Activated CD4-positive, alpha-beta T cell treated with anti-CD3 and anti-CD28 coated beads for 1 hour (primary cell): ENCODE measurements around the gene ARNT2.

Experiments used
- DNase-seq: peaks from one replicate; pipeline ENCODE4 v3.0.0-alpha.2; 2020

Gene ARNT2

DNA sequence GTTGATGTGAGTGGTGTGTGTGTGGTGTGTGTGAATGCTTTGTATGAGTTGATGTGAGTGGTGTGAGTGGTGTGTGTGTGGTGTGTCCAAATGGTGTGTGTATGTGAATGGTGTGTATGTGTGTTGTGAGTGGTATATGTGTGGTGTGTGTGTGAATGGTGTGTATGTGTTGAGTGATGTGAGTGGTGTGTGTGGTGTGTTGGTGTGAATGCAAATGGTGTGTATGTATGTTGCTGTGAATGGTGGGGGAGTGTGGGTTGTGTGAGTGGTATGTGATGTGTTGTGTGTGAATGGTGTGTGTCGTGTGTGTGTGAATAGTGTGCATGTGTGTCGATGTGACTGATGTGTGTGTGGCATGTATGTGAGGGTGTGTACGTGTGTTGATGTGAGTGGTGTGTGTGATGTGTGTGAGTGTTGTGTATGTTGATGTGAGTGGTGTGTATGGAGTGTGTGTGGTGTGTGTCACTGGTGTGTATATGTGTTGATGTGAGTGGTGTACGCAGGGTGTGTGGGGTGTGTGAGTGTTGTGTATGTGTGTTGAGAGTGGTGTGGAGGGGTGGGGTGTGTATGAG lies 40.6 kb downstream of the ARNT2 start:
- no peak for DNase-seq

DNA sequence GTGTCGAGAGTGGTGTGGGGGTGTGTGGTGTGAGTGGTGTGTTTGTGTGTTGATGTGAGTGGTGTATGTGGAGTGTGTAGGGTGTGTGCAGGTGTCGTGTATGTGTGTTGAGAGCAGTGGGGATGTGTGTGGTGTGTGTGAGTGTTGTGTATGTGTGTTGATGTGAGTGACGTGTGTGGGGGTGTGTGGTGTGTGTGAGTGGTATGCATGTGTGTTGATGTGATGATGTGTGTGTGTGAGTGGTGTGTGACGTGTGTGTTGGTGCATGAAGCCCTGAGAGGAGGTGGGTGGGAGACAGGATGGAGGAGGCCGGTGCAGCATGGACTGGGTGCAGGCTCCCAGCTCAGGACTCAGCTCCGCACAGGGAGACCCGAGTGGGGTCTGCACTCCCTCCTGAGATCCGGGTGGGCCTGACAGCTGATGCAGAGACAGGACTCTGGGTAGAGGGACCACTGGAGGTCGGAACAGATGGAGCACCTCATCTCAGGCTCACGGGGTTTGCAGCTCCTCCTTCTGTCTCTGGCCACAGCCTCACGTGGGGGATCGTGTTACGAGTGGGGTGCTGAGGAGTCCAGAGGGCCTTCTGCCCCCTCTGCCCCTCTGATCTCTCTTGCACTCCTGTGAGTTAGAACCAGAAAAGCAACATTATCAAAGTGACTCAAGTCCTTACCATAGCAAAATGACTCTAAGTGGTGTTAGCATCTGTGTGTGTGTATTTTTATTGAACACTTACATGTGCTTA lies 41.3 kb downstream of the ARNT2 start:
- DNase-seq, result no peak

DNA sequence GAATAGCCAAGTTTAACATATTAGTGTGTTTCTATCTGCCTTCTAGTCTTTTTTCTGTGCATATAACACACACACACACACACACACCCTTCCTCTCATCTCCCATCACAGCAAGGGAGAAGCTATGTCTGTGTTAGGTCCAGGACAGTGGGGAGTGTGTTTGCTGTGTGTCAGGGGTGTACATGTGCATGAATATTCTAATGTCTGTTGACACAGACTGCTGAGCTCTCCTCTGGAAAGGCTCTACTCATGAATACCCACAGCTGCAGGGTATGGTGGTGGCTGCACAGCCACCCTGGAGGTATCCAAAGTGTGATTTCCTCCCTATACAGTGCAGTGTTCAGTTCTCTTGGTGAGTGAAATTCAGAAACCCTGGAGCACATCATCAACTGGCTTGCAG lies 42.9 kb downstream of the ARNT2 start:
- no peak for DNase-seq

DNA sequence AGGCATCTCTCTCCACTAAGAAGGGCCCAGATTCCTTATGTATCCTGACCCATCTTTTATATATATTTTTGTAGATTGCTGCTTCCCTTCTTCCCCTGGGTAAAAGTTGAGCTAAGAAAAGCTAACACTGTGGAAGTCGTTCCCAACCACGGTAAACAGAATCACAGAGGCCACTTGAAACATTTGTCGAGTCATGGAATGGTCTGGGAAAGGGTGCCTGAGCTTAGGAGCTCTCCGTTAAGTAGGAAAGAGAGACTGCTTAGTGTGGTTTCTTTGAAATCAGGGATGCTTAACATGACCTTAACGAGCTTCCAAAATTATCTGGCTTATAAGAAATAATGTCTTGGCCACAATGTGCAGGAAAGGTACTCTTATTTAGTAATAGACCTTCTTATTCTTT lies 45.6 kb downstream of the ARNT2 start:
- no peak for DNase-seq

DNA sequence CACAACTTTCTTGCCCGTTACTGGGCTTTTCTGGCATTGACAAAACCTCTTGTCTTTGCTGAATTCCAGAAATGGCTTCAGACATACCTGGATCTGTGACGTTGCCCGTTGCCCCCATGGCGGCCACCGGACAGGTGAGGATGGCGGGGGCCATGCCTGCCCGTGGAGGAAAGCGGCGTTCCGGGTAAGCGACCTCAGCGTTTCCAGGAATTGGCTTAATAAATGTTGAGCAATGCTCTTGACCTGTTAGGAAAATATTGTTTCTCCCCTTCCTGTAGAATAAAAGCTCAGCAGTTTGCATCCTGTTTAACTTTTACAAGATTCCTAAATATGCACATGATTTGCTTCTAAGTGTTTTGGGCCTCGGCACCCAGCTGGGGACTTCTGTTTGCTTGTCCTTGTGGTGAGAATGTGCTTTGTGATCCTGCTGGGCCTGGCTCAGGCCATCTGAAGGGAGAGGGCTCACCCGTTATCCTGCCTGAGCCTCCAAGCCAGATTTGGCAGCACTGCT lies 46.7 kb downstream of the ARNT2 start:
- DNase-seq, result no peak

DNA sequence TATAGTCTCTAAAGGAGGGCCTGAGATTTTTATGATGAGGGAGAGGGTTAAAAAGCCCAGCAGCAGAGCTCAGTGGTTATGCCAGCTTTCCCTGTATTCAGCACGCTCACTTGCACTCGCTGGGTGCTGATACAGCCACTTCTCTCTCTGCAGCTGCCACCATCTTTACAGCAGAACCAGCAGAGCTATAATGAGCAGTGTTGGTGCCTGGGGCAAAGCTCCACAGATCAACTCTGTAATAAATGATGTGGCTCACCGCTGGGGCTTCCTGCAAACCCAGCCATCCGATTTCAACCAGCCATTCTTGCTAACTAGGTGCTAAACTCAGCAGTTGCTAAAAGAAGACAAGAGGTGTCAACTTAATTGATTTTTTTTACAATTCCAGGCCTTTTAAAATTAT lies 48.0 kb downstream of the ARNT2 start:
- no peak for DNase-seq

DNA sequence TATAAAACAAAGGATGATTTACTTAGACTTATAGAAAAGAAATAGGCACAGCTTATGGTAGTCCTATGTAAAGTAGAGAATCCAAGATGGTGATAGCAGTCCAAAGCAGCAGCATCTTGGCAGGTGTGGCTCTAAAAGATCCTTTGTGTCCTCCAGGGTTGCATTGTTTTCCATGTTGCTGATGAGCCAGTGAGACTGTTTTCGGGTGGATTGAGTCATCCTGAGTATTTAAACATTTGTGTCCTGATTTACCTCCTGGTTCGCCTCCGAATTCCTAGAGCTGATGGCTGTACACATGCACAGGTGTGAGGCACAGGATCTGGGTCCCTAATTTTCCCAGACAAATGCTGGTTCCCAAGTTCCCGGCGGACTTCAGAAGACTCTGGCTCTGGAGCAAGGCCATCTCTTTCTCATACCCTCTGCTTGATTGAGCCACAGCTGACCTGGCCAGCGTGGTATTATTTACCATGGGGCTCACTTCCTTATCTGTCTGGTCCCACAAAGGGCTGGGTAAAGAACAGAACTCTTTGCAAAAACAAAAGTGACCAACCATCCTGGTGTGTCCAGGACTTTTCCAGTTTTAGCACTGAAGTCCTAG lies 51.0 kb downstream of the ARNT2 start:
- DNase-seq, result no peak

DNA sequence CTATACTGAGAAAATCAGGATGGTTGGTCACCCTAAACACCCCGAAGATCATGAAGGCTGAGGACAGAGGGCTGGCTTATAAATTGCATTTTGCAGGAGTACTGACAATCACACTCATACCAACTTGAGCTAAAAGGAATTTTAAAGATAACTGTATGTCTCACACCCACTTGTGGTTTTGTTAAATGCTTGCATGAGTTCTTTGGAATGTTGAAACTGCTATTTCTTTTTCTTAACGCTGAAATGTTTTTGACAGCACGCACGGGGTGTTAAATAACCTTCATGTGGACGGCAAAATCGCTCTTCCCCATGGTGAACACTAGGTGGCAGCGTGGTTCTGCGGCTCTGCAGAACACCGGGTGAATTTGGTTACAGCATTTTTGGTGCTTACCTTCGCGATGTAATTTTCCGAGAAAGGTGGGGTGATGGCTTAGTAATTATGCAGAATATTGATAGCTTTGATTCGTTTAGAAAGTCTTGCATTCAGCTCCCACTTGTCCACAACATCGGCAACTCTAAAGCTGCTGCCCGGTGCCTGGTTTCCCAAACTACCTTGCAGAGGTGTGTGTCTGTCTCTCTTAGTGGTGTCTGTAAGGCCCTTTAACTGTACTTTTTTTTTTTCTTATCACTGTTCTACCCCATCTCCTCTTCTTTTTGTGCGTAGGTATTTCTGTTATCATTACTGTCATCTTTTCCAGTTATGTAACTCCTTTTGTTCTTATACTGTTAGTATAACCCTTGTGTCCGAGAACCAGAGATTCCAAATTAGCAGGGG lies 51.7 kb downstream of the ARNT2 start:
- DNase-seq, result peak; percentile 32

DNA sequence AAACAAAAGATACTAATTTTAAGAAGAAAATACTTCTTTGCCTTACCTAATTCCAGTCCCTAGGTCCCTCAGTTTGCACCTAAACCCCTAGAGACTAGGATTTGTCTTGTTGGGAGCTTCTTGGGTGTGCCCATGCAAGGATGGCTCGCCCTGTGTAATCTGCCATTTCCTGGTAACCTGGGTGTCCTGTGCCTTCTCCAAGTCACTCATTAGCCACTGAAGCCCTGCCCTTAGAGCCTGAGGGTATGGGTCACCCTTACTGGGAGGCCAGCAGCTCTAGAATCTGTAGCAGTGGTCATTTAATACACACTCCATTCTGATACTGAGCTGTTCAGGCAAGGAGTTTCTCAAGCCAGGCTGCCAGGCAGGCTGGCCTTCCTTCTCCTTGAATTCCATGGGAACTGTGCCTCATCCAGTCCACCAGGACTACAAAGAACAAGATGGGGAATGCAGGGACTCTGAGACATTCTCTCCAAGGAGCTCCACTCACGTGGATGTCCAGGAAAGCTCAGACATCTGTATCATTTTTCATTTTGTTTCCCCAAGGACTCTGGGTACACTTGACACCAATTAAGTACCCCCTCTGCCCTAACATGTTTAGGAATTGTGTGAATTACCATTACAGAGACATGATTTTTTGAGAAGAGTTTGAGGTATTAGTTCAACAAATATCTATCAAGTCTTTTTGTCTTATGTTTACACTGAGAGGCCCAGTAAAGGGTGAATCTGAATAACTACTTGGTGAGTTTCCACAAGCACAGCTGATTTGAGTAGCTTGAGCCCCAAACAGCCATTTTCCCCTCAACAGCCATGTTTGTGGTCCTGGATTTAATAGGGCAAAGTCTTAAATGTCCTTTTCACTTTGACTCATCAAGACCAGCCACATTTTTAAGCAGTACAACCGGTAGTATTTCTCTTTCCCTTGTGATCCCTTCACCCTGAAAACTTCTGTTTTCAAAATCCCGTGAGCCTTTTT lies 52.6 kb downstream of the ARNT2 start:
- no peak for DNase-seq

DNA sequence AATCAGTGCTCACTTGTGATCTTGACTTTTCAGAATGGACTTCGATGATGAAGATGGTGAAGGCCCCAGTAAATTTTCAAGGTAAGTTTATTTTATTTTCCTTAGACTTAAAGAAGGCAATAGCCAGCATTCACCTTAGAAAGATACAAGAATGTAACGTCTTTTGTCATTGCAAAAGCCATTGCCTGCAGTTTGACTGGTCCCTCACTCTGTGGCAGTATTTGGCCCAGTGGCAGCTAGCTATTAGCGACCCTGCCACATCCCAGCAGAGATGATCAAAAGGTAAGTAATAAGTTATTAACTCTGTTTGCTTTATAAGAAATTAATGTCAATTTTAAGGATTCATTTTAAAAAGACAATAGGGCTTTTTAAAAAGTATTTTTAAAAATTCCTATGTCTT lies 53.7 kb downstream of the ARNT2 start:
- DNase-seq, result no peak

DNA sequence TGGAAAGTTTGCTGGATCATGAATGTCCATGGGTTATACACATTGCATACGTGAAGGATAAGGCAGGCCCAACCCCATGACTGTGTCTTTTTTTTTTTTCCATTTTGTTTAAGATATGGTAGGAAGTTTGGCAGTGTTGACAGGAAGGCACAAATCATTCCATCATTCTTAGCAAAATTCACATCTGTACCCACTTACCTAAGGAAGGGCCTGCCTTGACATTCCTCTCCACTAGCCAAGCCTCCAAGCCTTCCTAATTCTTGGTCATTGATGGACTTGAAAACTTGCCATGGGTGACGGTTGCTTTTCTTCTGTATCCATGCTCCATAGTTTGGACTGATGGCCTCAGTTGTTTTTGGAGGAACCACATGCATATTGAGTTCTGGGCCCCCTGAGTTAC lies 54.4 kb downstream of the ARNT2 start:
- DNase-seq, result no peak

DNA sequence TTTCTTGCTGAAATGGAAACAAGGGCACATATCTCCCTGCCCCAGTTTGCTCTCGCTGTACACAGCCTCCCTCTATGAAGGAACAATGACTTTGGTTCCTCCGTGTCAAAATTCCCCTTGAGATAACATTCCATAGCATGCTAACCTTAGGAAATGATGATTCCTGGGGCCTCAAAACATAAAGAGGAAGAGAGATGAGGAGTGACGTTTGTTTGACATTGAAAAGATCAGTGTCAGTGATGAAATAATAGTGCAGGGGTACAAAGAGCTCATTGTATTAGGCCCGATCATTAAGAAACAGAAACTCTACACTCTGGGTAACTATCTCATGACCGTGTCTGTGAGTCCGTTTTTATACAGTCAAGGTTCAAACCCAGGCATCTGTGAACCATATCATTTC lies 55.2 kb downstream of the ARNT2 start:
- DNase-seq, result no peak

DNA sequence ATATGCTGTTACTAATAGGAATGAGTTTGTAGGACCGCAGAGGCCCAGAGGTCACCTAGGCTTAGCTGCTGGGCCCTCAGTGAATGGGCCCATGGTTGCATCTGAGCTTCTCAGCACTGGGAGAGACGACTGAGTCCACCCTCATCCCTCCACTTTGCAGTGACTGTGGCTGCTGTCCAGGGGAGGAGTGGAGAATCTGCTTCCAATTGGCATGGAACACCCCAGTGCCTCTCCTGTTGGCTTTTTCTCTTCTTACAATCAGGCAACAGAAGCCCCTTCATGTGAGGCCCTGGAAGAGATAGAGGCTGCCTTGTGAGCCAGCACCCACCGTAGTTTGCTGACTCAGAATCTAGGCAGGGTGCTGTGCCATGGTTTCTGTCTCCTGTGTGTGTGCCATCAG lies 55.6 kb downstream of the ARNT2 start:
- no peak for DNase-seq

DNA sequence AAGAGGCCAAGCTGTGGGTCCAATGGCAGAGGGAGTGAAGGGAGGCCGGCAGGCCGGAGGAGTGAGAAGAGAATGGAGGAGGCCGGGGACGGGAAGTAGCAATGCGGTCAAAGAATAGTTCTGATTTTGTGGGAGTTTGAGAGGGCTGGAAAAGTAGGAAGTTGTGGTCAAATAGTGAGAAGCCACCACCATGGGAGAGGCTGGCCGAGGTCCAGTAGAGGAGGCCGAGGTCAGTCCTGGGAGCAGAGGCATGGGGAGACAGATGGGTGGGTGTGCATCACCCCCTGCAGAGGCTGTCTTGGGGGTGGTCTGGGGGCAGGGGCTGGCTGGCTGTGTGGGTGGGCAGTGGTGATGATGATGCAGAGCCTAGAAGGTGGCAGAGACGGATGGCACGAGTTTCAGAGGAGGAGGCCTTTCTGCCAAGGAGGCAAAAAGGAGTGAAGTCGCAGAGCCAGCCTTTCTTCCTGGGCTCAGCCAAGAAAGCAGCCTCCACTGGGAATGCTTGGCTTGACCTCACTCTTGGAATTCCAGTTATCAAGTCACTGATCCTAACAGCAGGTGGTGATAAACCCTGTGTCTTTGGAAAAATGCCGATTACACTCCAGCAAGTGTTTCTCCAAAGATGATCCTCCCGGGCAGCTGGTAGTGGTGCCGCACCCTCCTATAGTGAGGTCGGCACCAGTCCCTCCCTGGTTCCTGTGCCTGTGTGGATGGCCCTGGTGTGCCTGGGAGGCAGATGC lies 57.3 kb downstream of the ARNT2 start:
- no peak for DNase-seq

DNA sequence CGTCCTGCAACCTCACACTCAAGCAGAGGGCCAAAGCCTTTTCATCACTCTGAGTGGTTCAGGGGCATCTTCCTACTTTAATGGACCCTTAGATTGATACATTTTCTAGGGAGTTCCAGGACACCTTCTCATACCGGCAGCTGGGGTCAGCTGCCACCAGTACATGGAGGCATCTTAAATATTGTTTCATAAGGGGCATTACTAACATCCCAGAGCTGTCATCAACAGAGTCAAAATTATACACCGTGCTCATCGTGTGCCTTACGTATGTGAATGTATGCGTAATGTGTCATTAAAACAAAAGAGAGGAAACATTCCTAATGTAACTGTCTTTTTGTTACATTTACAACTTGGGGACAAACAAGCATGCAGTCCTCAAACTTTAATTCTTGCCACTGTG lies 57.9 kb downstream of the ARNT2 start:
- no peak for DNase-seq

DNA sequence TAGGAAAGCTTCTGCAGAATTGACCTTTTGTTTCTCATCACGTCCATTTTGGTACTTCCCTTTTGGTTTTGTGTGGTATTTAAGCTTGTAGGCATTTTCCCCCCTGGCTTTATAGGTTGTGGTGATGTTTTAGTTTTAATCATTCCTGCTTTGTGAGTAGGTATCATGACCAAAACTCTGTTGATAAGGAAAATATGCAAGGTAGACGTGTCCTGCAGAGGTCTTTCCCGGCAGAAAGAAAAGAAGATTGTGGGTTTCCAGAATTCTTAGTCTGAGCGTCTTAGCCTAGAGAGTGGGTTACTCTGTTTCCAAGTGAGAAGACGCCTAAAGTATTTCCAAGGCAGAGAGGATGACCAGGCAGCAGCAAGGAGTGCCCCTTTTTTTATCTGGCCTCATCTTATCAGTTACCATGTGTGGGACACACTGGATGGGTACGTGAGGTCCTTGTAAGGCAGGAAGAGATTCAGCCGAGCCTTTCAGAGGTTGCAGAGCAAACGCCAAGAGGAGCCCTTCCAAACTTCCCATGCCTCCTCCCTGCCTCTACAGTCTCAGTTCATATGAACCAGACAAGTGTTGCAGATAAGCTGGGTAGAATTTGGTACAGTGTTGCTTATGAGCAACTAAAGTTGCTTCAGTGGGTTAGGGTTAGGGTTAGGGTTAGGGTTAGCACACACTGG lies 58.8 kb downstream of the ARNT2 start:
- no peak for DNase-seq

DNA sequence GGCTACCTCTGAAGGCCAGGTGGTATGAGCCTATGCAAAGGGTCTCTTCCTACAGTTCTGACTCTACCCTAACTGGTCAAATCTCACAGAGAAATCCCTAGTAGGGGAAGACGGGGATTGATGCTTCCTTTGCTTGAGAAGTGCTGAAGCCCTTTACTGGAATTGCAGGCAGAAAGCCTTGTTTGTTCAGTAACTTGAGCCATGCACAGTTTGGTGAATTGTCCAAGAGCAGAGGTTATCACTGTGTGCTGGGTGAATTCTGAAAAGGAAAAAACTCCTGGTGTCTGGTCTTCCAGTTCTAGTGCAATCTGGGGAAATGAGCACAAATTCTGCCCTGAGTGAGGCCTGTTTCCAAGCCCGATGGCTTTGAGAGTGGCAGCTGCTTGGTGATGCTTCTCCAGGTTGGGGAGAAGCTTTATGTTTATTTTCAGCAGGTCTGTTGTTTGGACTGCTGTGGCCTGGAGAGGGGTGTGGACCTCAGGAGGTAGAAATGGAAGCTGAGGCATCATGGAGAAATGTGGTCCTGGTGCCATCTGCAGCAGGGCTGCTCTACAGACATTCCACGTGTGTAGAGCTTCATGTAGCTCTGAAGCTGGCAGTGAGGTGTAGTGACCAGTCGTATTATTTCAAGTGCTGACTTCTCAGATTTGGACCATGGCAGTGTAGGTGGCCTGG lies 60.9 kb downstream of the ARNT2 start:
- no peak for DNase-seq

DNA sequence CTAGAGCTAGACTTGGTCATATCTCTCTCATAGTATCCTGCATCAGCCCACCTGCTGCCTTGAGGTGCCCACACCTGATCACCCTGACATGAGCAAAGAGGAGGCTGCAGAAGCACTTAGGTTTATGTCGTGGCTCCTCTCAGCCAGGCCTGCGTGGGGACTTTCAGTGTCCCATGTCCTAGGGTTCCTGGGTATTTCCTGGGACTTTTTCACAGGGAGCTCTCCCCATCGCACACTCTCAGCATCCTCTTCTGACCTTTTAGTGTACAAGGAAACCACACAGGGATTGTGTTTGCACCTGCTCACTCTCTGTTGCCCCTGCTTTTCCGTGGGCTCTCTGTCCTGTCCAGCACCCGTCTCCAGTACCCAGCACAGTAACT lies 61.4 kb downstream of the ARNT2 start:
- no peak for DNase-seq

DNA sequence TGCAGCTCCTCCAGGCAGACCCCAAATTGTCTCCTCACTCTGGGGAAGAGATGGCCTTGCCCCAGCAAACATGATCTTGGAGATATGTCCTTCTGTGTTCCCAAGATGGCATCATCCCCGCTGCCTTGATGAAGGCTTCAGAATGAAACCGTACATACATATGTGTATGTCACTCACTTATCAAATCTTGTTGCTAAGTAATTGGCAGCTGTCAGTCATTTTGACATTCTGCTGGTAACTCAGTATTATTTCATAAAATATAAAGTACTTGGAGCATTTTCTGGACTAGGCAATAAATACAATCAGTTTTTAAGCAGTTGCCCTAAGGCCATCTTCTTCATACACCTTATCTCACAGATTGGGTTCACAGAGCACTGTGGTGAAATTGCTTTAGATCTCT lies 62.4 kb downstream of the ARNT2 start:
- no peak for DNase-seq

DNA sequence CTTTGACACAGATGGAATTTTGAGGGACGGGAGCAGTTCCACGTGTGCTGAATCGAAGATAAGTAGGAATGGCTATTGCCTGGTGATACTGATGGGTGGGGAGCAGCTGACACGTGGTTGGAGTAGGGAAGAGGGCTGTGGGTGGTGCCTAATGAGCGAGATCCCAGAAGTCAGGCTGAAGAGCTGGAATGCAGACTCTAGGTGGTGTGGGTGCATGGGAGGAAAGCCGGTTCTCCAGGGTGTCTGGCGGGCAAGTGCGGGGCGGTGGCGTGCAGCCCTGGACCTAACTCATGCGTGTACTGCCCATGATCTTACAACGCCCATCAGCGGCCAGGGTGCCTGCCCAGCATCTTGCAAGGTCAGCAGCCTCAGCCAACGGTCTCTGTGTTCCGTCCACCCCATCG lies 63.1 kb downstream of the ARNT2 start:
- no peak for DNase-seq

DNA sequence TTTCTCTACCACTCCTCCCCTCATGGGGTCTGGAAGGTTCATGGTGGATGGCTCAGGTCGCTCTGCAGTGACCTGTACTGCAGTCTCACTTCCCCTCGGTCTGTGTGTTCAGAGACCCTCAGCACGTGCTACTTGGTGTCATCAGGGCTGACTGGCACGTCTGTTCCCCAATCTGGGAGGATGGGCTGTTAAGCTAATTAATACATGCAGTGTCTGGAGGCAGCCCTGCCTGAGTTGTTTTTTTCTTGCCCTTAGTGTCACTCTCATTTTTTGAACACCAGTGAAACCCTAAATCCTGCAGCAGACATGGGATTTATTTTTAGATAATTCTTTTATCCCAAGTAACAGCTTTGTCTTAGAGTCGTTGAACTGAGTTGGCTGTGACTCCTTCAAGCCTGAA lies 64.6 kb downstream of the ARNT2 start:
- DNase-seq, result no peak
